Fibroblast of skin of abdomen (primary cell): Measurements from ENCODE around the gene MINDY4B.

Experiments
- DNase-seq: peaks from one replicate; pipeline ENCODE4 v3.0.0-alpha.2; 2013

MINDY4B gene

GRCh38 chr3:150843241-150843640 lies 62.0 kb downstream of the MINDY4B start:
- DNase-seq = no peak

GRCh38 chr3:150840802-150841515 lies 64.3 kb downstream of the MINDY4B start:
- DNase-seq = no peak

GRCh38 chr3:150830745-150831144 lies 74.5 kb downstream of the MINDY4B start:
- DNase-seq = no peak

GRCh38 chr3:150830094-150830681 lies 75.1 kb downstream of the MINDY4B start:
- DNase-seq = no peak

- no peak for DNase-seq
Observed at GRCh38 chr3:150829408-150829807, 75.8 kb downstream of the MINDY4B start.

- DNase-seq = no peak
Observed at GRCh38 chr3:150828997-150829396, 76.2 kb downstream of the MINDY4B start.

- no peak for DNase-seq
Observed at GRCh38 chr3:150828261-150828660, 77.0 kb downstream of the MINDY4B start.

GRCh38 chr3:150826466-150827282 lies 78.6 kb downstream of the MINDY4B start:
- DNase-seq = no peak

- DNase-seq = no peak
Observed at GRCh38 chr3:150825916-150826377, 79.3 kb downstream of the MINDY4B start.

- DNase-seq = no peak
Observed at GRCh38 chr3:150825192-150825915, 79.9 kb downstream of the MINDY4B start.

- no peak for DNase-seq
Observed at GRCh38 chr3:150823277-150823676, 82.0 kb downstream of the MINDY4B start.

- no peak for DNase-seq
Observed at GRCh38 chr3:150822636-150823035, 82.6 kb downstream of the MINDY4B start.
